HEK293 (cell line): Measurements from ENCODE around the gene IGF2BP2.

Source experiments
- CTCF ChIA-PET: fragments of 350-600 bp; formaldehyde crosslinking; extraction: SDS; loops from one replicate; lab custom pipeline; 2021; ENCODE audit warnings: antibody characterized with exemption; lab: Yijun Ruan, JAX
- POLR2A ChIA-PET: fragments of 300-600 bp; formaldehyde crosslinking; extraction: SDS; loops from one replicate; lab custom pipeline; 2020; ENCODE audit warnings: antibody characterized with exemption, inconsistent platforms; lab: Yijun Ruan, JAX
- H3K27ac ChIP-seq: fragments of 200-500 bp; sonication (Bioruptor generic); 2 replicates; pipeline ENCODE4 v1.5.1; 2014; ENCODE audit warnings: low read depth, low read length, control low read depth, inconsistent platforms; ENCODE audit errors: extremely low read depth
- H3K36me3 ChIP-seq, 2 experiments: fragments of 200-500 bp in 1 of 2; sonication (Bioruptor generic) in 1 of 2; 1 replicate in 1 of 2; 2 replicates in 1 of 2; pipeline ENCODE4 v1.5.1; 2014 to 2017; ENCODE audit warnings: inconsistent platforms in 2 of 2, low read length in 2 of 2; ENCODE audit not compliant: control insufficient read depth in 2 of 2, insufficient read depth in 1 of 2
- H3K4me1 ChIP-seq: fragments of 200-500 bp; sonication (Bioruptor generic); 2 replicates; pipeline ENCODE4 v1.5.1; 2014; ENCODE audit warnings: mild to moderate bottlenecking, low read length, inconsistent platforms; ENCODE audit not compliant: control insufficient read depth, insufficient read depth
- H3K4me3 ChIP-seq: 2 replicates; pipeline ENCODE4 v1.5.1; 2011; ENCODE audit warnings: low read depth, mild to moderate bottlenecking, control low read depth, low read length, moderate library complexity
- H3K9me3 ChIP-seq: fragments of 200-500 bp; sonication (Bioruptor generic); 2 replicates; pipeline ENCODE4 v1.5.1; 2014; ENCODE audit warnings: low read depth, low read length, inconsistent platforms; ENCODE audit not compliant: control insufficient read depth, insufficient read depth
- BCL11A ChIP-seq: fragments of 450-650 bp; formaldehyde crosslinking; IDR thresholded peaks from 2 replicates; pipeline ENCODE4 v1.5.1; 2016; ENCODE audit warnings: low read depth, missing biosample characterization, missing genetic modification characterization
- GLI2 ChIP-seq: fragments of 450-650 bp; formaldehyde crosslinking; IDR thresholded peaks from 2 replicates; pipeline ENCODE4; 2017; ENCODE audit warnings: missing biosample characterization, missing genetic modification characterization, low read depth, borderline replicate concordance
- GLIS1 ChIP-seq: fragments of 450-650 bp; formaldehyde crosslinking; IDR thresholded peaks from 2 replicates; pipeline ENCODE4 v1.5.1; 2016; ENCODE audit warnings: missing biosample characterization, missing genetic modification characterization
- HOXC10 ChIP-seq: sonication (generic); formaldehyde crosslinking; IDR thresholded peaks from 2 replicates; pipeline ENCODE4 v1.8.1; 2023; ENCODE audit warnings: mild to moderate bottlenecking, missing genetic modification reagents
- MYNN ChIP-seq: fragments of 450-650 bp; formaldehyde crosslinking; IDR thresholded peaks from 2 replicates; pipeline ENCODE4 v1.5.1; 2016; ENCODE audit warnings: missing biosample characterization, missing genetic modification characterization, borderline replicate concordance
- ZBTB10 ChIP-seq: fragments of 450-650 bp; formaldehyde crosslinking; IDR thresholded peaks from 2 replicates; pipeline ENCODE4 v1.5.1; 2016; ENCODE audit warnings: missing biosample characterization, missing genetic modification characterization
- ZFHX2 ChIP-seq: fragments of 450-650 bp; formaldehyde crosslinking; conservative IDR thresholded peaks from 2 replicates; pipeline ENCODE4 v1.5.1; 2016; ENCODE audit warnings: missing biosample characterization, missing genetic modification characterization
- ZFP37 ChIP-seq: fragments of 450-650 bp; formaldehyde crosslinking; IDR thresholded peaks from 2 replicates; pipeline ENCODE4 v1.5.1; 2016; ENCODE audit warnings: missing biosample characterization, missing genetic modification characterization
- ZNF19 ChIP-seq: fragments of 450-650 bp; formaldehyde crosslinking; IDR thresholded peaks from 2 replicates; pipeline ENCODE4; 2016; ENCODE audit warnings: missing biosample characterization, missing genetic modification characterization, low read depth
- ZNF2 ChIP-seq: fragments of 450-650 bp; formaldehyde crosslinking; IDR thresholded peaks from 2 replicates; pipeline ENCODE4 v1.5.1; 2016; ENCODE audit warnings: missing biosample characterization, missing genetic modification characterization
- ZNF23 ChIP-seq: fragments of 450-650 bp; formaldehyde crosslinking; IDR thresholded peaks from 2 replicates; pipeline ENCODE4 v1.5.1; 2016; ENCODE audit warnings: missing biosample characterization, missing genetic modification characterization, borderline replicate concordance
- ZNF248 ChIP-seq: fragments of 450-650 bp; formaldehyde crosslinking; IDR thresholded peaks from 2 replicates; pipeline ENCODE4 v1.5.1; 2017; ENCODE audit warnings: missing biosample characterization, missing genetic modification characterization
- ZNF280D ChIP-seq: fragments of 450-650 bp; formaldehyde crosslinking; IDR thresholded peaks from 2 replicates; pipeline ENCODE4 v1.5.1; 2016; ENCODE audit warnings: missing biosample characterization, missing genetic modification characterization
- ZNF335 ChIP-seq: fragments of 450-650 bp; formaldehyde crosslinking; conservative IDR thresholded peaks from 2 replicates; pipeline ENCODE4 v1.5.1; 2016; ENCODE audit warnings: missing biosample characterization, missing genetic modification characterization
- ZNF416 ChIP-seq: fragments of 450-650 bp; formaldehyde crosslinking; IDR thresholded peaks from 2 replicates; pipeline ENCODE4 v1.5.1; 2016; ENCODE audit warnings: missing biosample characterization, missing genetic modification characterization
- ZNF48 ChIP-seq: fragments of 450-650 bp; formaldehyde crosslinking; IDR thresholded peaks from 2 replicates; pipeline ENCODE4 v1.5.1; 2016; ENCODE audit warnings: missing biosample characterization, missing genetic modification characterization
- ZNF488 ChIP-seq: fragments of 450-650 bp; formaldehyde crosslinking; IDR thresholded peaks from 2 replicates; pipeline ENCODE4 v1.5.1; 2016; ENCODE audit warnings: missing biosample characterization, missing genetic modification characterization
- ZNF510 ChIP-seq: fragments of 450-650 bp; formaldehyde crosslinking; IDR thresholded peaks from 2 replicates; pipeline ENCODE4 v1.5.1; 2018; ENCODE audit warnings: mild to moderate bottlenecking, missing genetic modification characterization, missing biosample characterization; ENCODE audit not compliant: insufficient replicate concordance
- TF ChIP-seq, protein P1 (sequence below): fragments of 450-650 bp; formaldehyde crosslinking; IDR thresholded peaks from 2 replicates; pipeline ENCODE4; 2016; ENCODE audit warnings: missing biosample characterization, missing genetic modification characterization
- TF ChIP-seq, protein P2 (sequence below): fragments of 450-650 bp; formaldehyde crosslinking; IDR thresholded peaks from 2 replicates; pipeline ENCODE4 v1.5.1; 2017; ENCODE audit warnings: missing biosample characterization, missing genetic modification characterization
- TF ChIP-seq, protein P3 (sequence below): fragments of 450-650 bp; formaldehyde crosslinking; IDR thresholded peaks from 2 replicates; pipeline ENCODE4 v1.5.1; 2017; ENCODE audit warnings: missing biosample characterization, missing genetic modification characterization
- TF ChIP-seq, protein P4 (sequence below): fragments of 450-650 bp; formaldehyde crosslinking; IDR thresholded peaks from 2 replicates; pipeline ENCODE4 v1.5.1; 2016; ENCODE audit warnings: missing biosample characterization, missing genetic modification characterization

Gene IGF2BP2

GRCh38 chr3:185653949-185654757 is 170.7 kb downstream of the IGF2BP2 start:
- Histone ChIP-seq H3K4me1 (no peaks in the 10 kb centered on the region), H3K9me3 (no peaks in the 10 kb centered on the region), H3K36me3 (peaks cover 0 to 83% of the 10 kb centered on the region in 2 experiments; a peak in 2 of 3 replicates), H3K27ac (no peak overlapping the region), H3K4me3 (no peak overlapping the region)
- TF ChIP-seq MYNN (tag by site-specific recombination): no peak
- no peak for TF ChIP-seq BCL11A (tag by site-specific recombination)
- TF ChIP-seq HOXC10: no peak
- TF ChIP-seq ZFP37: no peak
- TF ChIP-seq, protein P1, sequence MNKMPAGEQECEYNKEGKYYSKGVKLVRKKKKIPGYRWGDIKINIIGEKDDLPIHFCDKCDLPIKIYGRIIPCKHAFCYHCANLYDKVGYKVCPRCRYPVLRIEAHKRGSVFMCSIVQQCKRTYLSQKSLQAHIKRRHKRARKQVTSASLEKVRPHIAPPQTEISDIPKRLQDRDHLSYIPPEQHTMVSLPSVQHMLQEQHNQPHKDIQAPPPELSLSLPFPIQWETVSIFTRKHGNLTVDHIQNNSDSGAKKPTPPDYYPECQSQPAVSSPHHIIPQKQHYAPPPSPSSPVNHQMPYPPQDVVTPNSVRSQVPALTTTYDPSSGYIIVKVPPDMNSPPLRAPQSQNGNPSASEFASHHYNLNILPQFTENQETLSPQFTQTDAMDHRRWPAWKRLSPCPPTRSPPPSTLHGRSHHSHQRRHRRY: no peak
- TF ChIP-seq ZNF48: no peak
- no peak for TF ChIP-seq GLI2
- TF ChIP-seq ZNF335: no peak
- TF ChIP-seq ZNF416: no peak
- TF ChIP-seq GLIS1 (tag by site-specific recombination): no peak
- TF ChIP-seq, protein P2, sequence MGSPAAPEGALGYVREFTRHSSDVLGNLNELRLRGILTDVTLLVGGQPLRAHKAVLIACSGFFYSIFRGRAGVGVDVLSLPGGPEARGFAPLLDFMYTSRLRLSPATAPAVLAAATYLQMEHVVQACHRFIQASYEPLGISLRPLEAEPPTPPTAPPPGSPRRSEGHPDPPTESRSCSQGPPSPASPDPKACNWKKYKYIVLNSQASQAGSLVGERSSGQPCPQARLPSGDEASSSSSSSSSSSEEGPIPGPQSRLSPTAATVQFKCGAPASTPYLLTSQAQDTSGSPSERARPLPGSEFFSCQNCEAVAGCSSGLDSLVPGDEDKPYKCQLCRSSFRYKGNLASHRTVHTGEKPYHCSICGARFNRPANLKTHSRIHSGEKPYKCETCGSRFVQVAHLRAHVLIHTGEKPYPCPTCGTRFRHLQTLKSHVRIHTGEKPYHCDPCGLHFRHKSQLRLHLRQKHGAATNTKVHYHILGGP (tag by site-specific recombination): no peak
- no peak for TF ChIP-seq ZNF510 (tag by site-specific recombination)
- TF ChIP-seq ZBTB10 (tag by site-specific recombination): no peak
- no peak for TF ChIP-seq ZNF488 (tag by site-specific recombination)
- no peak for TF ChIP-seq ZNF19 (tag by site-specific recombination)
- TF ChIP-seq, protein P3, sequence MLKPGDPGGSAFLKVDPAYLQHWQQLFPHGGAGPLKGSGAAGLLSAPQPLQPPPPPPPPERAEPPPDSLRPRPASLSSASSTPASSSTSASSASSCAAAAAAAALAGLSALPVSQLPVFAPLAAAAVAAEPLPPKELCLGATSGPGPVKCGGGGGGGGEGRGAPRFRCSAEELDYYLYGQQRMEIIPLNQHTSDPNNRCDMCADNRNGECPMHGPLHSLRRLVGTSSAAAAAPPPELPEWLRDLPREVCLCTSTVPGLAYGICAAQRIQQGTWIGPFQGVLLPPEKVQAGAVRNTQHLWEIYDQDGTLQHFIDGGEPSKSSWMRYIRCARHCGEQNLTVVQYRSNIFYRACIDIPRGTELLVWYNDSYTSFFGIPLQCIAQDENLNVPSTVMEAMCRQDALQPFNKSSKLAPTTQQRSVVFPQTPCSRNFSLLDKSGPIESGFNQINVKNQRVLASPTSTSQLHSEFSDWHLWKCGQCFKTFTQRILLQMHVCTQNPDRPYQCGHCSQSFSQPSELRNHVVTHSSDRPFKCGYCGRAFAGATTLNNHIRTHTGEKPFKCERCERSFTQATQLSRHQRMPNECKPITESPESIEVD: no peak
- ChIA-PET CTCF (no interaction called here), POLR2A (no interaction called here)

GRCh38 chr3:185651971-185652370 is 172.9 kb downstream of the IGF2BP2 start:
- H3K4me3 ChIP-seq: no peak overlapping the region
- H3K9me3 ChIP-seq: no peaks in the 10 kb centered on the region
- ChIA-PET CTCF (interaction anchor here (0.9 kb wide), 1 partner anchor 292 kb away, joined by 4 read pairs; no protein-coding TSS in a partner anchor), POLR2A (no interaction called here)
- no peaks in the 10 kb centered on the region for H3K4me1 ChIP-seq
- no peak overlapping the region for H3K27ac ChIP-seq
- H3K36me3 ChIP-seq: peaks cover 0 to 83% of the 10 kb centered on the region in 2 experiments; a peak in 2 of 3 replicates
- TF ChIP-seq ZNF248 (tag by site-specific recombination) (no peak), ZNF280D (tag by site-specific recombination) (no peak), ZNF2 (tag by site-specific recombination) (no peak), ZFHX2 (no peak), ZNF23 (tag by site-specific recombination) (no peak)
- TF ChIP-seq, protein P4, sequence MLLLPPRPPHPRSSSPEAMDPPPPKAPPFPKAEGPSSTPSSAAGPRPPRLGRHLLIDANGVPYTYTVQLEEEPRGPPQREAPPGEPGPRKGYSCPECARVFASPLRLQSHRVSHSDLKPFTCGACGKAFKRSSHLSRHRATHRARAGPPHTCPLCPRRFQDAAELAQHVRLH (tag by site-specific recombination): no peak
